ENCODE measurements around the gene PDILT.
"Not testable (repeated sequence)": the region's sequence is repeated elsewhere in the genome, so short reads cannot be mapped to it uniquely, and the experiment has no call there.

DNA sequence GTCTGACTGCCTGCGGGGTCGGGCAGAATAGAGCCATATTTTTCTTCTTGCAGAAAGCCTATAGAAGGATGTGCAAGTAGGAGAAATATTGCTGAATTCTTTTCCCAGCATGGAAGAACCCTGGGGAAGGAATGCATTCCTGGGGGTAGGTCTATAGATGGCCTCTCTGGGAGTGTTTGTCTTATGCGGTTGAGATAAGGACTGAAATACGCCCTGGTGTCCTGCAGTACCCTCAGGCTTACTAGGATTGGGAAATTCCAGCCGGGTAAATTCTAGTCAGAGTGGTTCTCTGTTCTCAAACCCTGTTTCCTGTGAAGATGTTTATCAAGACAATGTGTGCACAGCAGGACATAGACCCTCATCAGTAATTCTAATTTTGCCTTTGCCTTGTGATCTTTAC is 49.1 kb upstream of the PDILT start:
- not testable (repeated sequence) for TF ChIP-seq POLR2AphosphoS5, POLR2A, SPI1, TAF1 (IDR thresholded peaks at IDR 0.05; ENCODE audit: low read depth, low read length)

Data from GM12891 (cell line).